Calu3 (cell line): ENCODE data around the gene PLEK2. TPM values are rescaled to one million over a fixed set of nuclear protein-coding genes. Genes with fewer than 3 reads are reported as not detected.

Experiments used
- BruUV-seq: library from RNA; stranded (reverse); fragments of 400-500 nt; replicated peaks from 2 replicates; lab custom pipeline; 2021; lab: Mats Ljungman, UMichigan
- CTCF ChIA-PET: fragments of 300-600 bp; sonication (Branson Sonifier 250); formaldehyde crosslinking; loops from one replicate; lab custom pipeline; 2022; ENCODE audit warnings: antibody characterized with exemption; lab: Charles Lee
- DNase-seq: peaks from one replicate; pipeline ENCODE4 v3.0.0; 2022
- H3K27ac Mint-ChIP-seq: one replicate; pipeline ENCODE4 v1.8.0; 2022; ENCODE audit warnings: mixed read lengths; ENCODE audit not compliant: unreplicated experiment
- H3K27me3 Mint-ChIP-seq: one replicate; pipeline ENCODE4 v1.8.0; 2022; ENCODE audit warnings: mixed read lengths; ENCODE audit not compliant: unreplicated experiment
- H3K36me3 Mint-ChIP-seq: one replicate; pipeline ENCODE4 v1.8.0; 2022; ENCODE audit warnings: mild to moderate bottlenecking, moderate library complexity, mixed read lengths; ENCODE audit not compliant: insufficient read depth, unreplicated experiment
- H3K4me1 Mint-ChIP-seq: one replicate; pipeline ENCODE4 v1.8.0; 2022; ENCODE audit warnings: mild to moderate bottlenecking, low read depth, mixed read lengths; ENCODE audit not compliant: unreplicated experiment
- H3K4me3 Mint-ChIP-seq: one replicate; pipeline ENCODE4 v1.8.0; 2022; ENCODE audit warnings: mild to moderate bottlenecking, low read depth, moderate library complexity, mixed read lengths; ENCODE audit not compliant: unreplicated experiment
- H3K9me3 Mint-ChIP-seq: one replicate; pipeline ENCODE4 v1.8.0; 2022; ENCODE audit warnings: low read depth, mixed read lengths; ENCODE audit not compliant: unreplicated experiment
- CTCF ChIP-seq: fragments of 200-600 bp; IDR thresholded peaks from one replicate; pipeline ENCODE4 v1.8.0; 2022; ENCODE audit warnings: antibody characterized with exemption; ENCODE audit not compliant: unreplicated experiment
- intact Hi-C: fragments of 100-400 bp; cut with micrococcal nuclease; formaldehyde crosslinking; loops from one replicate; pipeline ENCODE4 v1.10.0; 2022; ENCODE audit not compliant: unreplicated experiment
- total RNA-seq: library from RNA; stranded (reverse); gene quantifications from 2 replicates; pipeline ENCODE4 v1.2.3, GENCODE V29; 2022

The PLEK2 gene
- total RNA-seq, 1 experiment from 2014 or later: 39.5 TPM

GRCh38 chr14:67365476-67365875 lies 46.5 kb downstream of the PLEK2 start:
- Mint-ChIP-seq H3K4me3 (no peak overlapping the region), H3K27me3 (no peaks in the 10 kb centered on the region), H3K36me3 (peaks cover 39% of the 10 kb centered on the region), H3K4me1 (peaks cover 24% of the 10 kb centered on the region), H3K9me3 (no peaks in the 10 kb centered on the region), H3K27ac (no peak overlapping the region)
- no TSS peak for BruUV-seq
- CTCF ChIA-PET: interaction anchor here (0.6 kb wide), 1 partner anchor 115 kb away, joined by 5 read pairs; no protein-coding TSS in a partner anchor
- no peak for DNase-seq
- intact Hi-C loops: no loop called here
- TF ChIP-seq CTCF: no peak

- peaks cover 39% of the 10 kb centered on the region for H3K36me3 Mint-ChIP-seq
- no peaks in the 10 kb centered on the region for H3K9me3 Mint-ChIP-seq
- no peaks in the 10 kb centered on the region for H3K27me3 Mint-ChIP-seq
- TSS peak; percentile 72 for BruUV-seq
- DNase-seq: no peak
- H3K4me3 Mint-ChIP-seq: peak overlapping the region; percentile 94
- no peak for TF ChIP-seq CTCF
- intact Hi-C loops: no loop called here
- CTCF ChIA-PET: interaction anchor here (1.0 to 1.5 kb wide), 3 partner anchors 22 to 614 kb away, joined by 3 to 6 read pairs (median 4); no protein-coding TSS in a partner anchor
- peak overlapping the region; percentile 95 for H3K27ac Mint-ChIP-seq
- H3K4me1 Mint-ChIP-seq: peaks cover 38% of the 10 kb centered on the region
Measured at GRCh38 chr14:67360470-67361206, 51.3 kb downstream of the PLEK2 start.

- Mint-ChIP-seq H3K9me3 (no peaks in the 10 kb centered on the region), H3K27me3 (no peaks in the 10 kb centered on the region), H3K27ac (peak within 1 kb of the TSS; percentile 95), H3K36me3 (peaks cover 34% of the 10 kb centered on the region), H3K4me1 (peaks cover 38% of the 10 kb centered on the region), H3K4me3 (peak within 1 kb of the TSS; percentile 94)
- DNase-seq: peak; percentile 99
- TF ChIP-seq CTCF: peak; percentile 92
- CTCF ChIA-PET: interaction anchor here (0.6 to 1.5 kb wide), 8 partner anchors 10 to 1000 kb away, joined by 3 to 6 read pairs (median 4); no protein-coding TSS in a partner anchor
- no TSS peak for BruUV-seq
- intact Hi-C loops: no loop called here
Measured at GRCh38 chr14:67359775-67360469, 52.0 kb downstream of the PLEK2 start, which contains the start of the genes ATP6V1D and EIF2S1. Gene ATP6V1D, minus strand, starts transcription at chr14:67359804. Its CDS starts 106 bp downstream, at chr14:67359698. Gene EIF2S1, plus strand, starts transcription at chr14:67360328. Its CDS starts 4,440 bp downstream, at chr14:67364768.

GRCh38 chr14:67358924-67359774 lies 52.8 kb downstream of the PLEK2 start:
- BruUV-seq: no TSS peak
- Mint-ChIP-seq H3K27me3 (no peaks in the 10 kb centered on the region), H3K4me1 (peaks cover 38% of the 10 kb centered on the region), H3K27ac (peak overlapping the region; percentile 95), H3K9me3 (no peaks in the 10 kb centered on the region), H3K4me3 (peak overlapping the region; percentile 94), H3K36me3 (peaks cover 34% of the 10 kb centered on the region)
- CTCF ChIA-PET: interaction anchor here (0.6 to 1.5 kb wide), 8 partner anchors 10 to 1000 kb away, joined by 3 to 6 read pairs (median 4); no protein-coding TSS in a partner anchor
- intact Hi-C loops: no loop called here
- TF ChIP-seq CTCF: no peak
- peak; percentile 17 for DNase-seq
